ENCODE measurements around the gene HCN4. TPM values are rescaled to one million over a fixed set of nuclear protein-coding genes. Genes with fewer than 3 reads are reported as not detected.

HCN4 gene
- total RNA-seq, 3 donors from 2014 or later = 0.14 to 0.23 (median 0.19) TPM

DNA sequence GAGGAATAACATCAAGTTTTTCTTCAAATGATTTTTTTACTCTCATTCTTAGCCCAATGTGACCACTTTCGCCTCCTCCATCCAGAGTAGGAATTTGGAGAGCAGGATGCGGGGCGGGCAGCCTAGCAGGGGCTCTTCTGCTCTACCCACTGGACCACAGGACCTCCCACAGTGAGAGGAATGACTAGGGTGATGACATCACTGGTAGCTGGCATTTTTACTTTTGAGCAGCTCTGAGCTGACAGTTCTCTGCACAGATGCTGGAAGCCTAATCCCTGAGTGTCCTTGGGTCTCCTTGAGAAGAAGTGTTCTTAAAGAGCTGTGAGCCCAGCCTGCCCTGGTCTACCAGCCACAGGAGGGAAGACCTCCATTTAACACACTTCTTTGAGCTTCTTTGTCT lies 1.4 kb upstream of the HCN4 start:
- DNase-seq = no peak
- Histone ChIP-seq H3K4me3 (no peak overlapping the region), H3K9me3 (no peaks in the 10 kb centered on the region), H3K36me3 (ENCODE audit: low read depth) (no peaks in the 10 kb centered on the region), H3K4me1 (ENCODE audit: low read depth) (peaks cover 16% of the 10 kb centered on the region)
- no peak for ATAC-seq
- intact Hi-C loops (cut with DNase I, micrococcal nuclease) = no loop called here
- TF ChIP-seq, protein P1, sequence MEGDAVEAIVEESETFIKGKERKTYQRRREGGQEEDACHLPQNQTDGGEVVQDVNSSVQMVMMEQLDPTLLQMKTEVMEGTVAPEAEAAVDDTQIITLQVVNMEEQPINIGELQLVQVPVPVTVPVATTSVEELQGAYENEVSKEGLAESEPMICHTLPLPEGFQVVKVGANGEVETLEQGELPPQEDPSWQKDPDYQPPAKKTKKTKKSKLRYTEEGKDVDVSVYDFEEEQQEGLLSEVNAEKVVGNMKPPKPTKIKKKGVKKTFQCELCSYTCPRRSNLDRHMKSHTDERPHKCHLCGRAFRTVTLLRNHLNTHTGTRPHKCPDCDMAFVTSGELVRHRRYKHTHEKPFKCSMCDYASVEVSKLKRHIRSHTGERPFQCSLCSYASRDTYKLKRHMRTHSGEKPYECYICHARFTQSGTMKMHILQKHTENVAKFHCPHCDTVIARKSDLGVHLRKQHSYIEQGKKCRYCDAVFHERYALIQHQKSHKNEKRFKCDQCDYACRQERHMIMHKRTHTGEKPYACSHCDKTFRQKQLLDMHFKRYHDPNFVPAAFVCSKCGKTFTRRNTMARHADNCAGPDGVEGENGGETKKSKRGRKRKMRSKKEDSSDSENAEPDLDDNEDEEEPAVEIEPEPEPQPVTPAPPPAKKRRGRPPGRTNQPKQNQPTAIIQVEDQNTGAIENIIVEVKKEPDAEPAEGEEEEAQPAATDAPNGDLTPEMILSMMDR (IDR thresholded peaks at IDR 0.05) = no peak

DNA sequence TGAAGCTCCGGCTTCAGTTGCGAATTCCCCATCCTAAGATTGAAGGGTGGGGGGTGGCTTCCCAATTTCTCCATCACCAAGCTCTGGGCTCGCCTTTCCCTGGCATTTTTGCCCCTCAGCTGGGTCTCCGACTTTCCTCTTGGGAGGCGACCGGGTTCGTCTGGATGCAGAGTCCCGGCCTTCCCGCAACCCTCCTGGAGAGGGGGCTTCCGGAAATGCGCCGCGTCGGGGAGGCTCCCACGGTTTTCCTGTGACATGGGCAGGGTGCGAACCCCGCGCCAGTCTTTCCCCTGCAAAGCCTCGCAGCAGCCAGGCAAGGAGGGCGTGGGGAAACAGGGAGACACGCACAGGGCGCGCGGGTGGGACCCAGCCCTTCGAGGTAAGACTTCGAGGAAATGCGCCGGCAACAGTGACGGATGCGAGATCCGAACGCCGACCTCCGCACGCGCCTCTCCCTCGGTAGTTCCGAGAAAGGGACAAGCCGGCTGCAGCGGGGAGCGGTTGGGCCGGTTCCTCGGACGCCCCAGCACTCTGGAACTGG lies 466 bp upstream of the HCN4 start:
- no peak for ATAC-seq
- H3K4me1 ChIP-seq (ENCODE audit: low read depth) = peaks cover 16% of the 10 kb centered on the region

DNA sequence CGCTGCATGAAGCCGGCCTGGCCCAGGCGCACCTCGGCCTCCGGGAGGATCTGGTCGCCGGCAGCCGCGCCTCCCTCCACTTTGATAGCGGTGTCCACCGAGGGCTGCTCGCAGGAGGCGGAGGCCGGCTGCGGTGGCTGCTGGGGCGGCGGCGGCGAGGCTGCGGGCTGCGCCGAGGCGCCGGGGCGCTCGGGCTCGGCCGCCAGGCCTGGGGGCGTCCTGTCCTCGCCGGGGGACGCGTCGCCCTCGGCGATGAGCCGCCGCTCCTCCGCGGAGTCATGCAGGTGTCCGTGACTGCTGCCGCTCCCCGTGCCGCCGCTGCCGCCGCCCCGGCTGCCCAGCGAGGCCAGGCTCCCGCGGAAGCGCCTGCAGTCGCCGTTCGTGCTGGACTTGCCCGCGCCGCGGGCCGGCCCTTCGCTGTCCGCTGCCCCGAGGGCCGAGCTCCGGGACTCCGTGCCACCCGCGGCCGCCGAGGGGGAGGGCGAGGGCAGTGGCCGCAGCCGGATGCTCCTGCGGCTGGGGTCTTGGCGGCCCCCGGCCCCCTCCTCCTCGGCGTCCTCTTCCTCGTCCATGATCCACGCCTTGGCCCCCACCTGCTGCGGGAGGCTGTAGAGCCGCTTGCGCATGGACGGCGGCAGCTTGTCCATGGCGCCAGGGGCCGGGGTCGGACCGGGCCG lies 996 bp downstream of the HCN4 start:
- Histone ChIP-seq H3K9me3 (no peaks in the 10 kb centered on the region), H3K36me3 (ENCODE audit: low read depth) (no peaks in the 10 kb centered on the region), H3K4me1 (ENCODE audit: low read depth) (peaks cover 16% of the 10 kb centered on the region), H3K4me3 (no peak overlapping the region)
- TF ChIP-seq, protein P1 (IDR thresholded peaks at IDR 0.05) = no peak
- intact Hi-C loops (cut with DNase I, micrococcal nuclease) = no loop called here
- no peak for ATAC-seq
- DNase-seq = peak in 1 of 3 donors; percentile 33

More for the DNA sequence above, 466 bp upstream of the HCN4 start:
- DNase-seq = no peak
- Histone ChIP-seq H3K4me3 (no peak overlapping the region), H3K36me3 (ENCODE audit: low read depth) (no peaks in the 10 kb centered on the region), H3K9me3 (no peaks in the 10 kb centered on the region)
- intact Hi-C loops (cut with DNase I, micrococcal nuclease) = no loop called here
- TF ChIP-seq, protein P1 (IDR thresholded peaks at IDR 0.05) = no peak

DNA sequence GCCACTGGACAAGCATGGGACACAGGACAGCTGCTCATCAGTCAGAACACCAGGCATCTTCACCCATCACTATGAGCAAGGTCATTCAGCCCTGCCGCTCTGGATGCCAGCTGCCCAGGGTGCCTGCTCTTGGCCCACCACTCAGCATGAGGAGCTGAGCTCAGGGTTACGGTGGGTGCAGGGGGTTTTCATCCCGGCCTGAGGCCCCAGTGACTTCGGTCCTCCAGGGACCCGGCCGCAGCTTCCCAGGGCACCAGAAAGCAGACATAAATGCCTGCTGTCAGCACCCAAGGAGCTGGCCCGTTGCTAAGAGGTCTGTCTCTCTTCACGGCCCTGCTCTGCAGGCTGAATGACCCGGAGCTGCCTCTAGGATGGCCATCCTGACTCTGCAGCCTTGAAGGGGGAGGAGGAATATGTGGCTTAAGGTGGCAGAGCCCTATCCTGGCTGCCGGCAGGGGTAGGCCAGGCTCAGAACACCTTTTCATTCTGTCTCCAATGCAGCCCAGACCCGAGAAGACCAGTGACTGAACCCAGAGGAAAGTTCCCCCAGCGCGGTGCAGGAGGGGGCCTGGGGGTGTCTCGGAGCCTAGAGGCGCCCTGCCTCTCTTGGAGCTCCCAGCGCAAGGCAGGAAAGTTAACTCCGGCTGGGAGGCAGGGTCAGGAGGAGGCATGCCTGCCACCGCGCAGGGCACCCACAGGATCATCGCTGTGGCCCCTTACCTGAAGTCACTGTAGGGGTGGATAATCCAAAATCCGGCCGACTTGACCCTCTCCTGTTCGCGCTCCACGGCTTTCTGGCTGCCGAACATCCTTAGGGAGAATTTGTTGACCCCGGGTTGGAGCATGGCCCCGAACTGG lies 1.8 kb downstream of the HCN4 start:
- no peaks in the 10 kb centered on the region for H3K36me3 ChIP-seq (ENCODE audit: low read depth)
- DNase-seq (no peak), ATAC-seq (no peak)
- peaks cover 16% of the 10 kb centered on the region for H3K4me1 ChIP-seq (ENCODE audit: low read depth)
- no peaks in the 10 kb centered on the region for H3K9me3 ChIP-seq
- TF ChIP-seq, protein P1 (IDR thresholded peaks at IDR 0.05) = no peak
- intact Hi-C loops (cut with DNase I, micrococcal nuclease) = no loop called here
- H3K4me3 ChIP-seq = no peak overlapping the region

DNA sequence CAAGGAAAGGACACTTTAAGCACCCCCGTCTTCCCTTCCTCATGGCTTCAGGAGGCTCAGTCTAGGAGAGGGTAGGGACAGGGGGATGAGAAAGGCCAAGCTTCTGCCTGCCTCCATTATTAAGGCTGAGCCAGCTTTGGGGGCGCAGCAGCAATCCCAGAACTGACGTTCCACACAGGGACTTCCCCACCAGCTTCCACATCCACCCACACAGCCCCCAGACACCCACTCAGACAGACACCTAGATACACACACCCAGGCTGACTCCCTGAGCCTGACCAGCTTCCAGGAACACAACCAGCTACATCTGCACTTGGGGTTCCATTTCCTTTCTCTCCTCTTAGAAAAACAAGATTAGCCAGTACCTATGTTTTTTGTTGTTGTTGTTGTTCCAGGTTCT lies 4.7 kb downstream of the HCN4 start:
- intact Hi-C loops (cut with DNase I, micrococcal nuclease) = no loop called here
- TF ChIP-seq, protein P1 (IDR thresholded peaks at IDR 0.05) = no peak
- DNase-seq (no peak), ATAC-seq (no peak)
- Histone ChIP-seq H3K36me3 (ENCODE audit: low read depth) (no peaks in the 10 kb centered on the region), H3K4me1 (ENCODE audit: low read depth) (peaks cover 14% of the 10 kb centered on the region), H3K9me3 (no peaks in the 10 kb centered on the region), H3K4me3 (no peak overlapping the region)

All from mucosa of descending colon (tissue), 3 donors.